ENCODE results near the gene CECR2.

GRCh38 chr22:17411213-17411612, 42.0 kb downstream of the CECR2 start:
- no peak for TF ChIP-seq MYBL2 (CRISPR knock-in tag; IDR thresholded peaks at IDR 0.05)
- TF ChIP-seq, protein P1, sequence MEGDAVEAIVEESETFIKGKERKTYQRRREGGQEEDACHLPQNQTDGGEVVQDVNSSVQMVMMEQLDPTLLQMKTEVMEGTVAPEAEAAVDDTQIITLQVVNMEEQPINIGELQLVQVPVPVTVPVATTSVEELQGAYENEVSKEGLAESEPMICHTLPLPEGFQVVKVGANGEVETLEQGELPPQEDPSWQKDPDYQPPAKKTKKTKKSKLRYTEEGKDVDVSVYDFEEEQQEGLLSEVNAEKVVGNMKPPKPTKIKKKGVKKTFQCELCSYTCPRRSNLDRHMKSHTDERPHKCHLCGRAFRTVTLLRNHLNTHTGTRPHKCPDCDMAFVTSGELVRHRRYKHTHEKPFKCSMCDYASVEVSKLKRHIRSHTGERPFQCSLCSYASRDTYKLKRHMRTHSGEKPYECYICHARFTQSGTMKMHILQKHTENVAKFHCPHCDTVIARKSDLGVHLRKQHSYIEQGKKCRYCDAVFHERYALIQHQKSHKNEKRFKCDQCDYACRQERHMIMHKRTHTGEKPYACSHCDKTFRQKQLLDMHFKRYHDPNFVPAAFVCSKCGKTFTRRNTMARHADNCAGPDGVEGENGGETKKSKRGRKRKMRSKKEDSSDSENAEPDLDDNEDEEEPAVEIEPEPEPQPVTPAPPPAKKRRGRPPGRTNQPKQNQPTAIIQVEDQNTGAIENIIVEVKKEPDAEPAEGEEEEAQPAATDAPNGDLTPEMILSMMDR (IDR thresholded peaks at IDR 0.05): no peak
- TF ChIP-seq, protein P2, sequence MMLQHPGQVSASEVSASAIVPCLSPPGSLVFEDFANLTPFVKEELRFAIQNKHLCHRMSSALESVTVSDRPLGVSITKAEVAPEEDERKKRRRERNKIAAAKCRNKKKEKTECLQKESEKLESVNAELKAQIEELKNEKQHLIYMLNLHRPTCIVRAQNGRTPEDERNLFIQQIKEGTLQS (CRISPR knock-in tag; conservative IDR thresholded peaks at IDR 0.05): no peak
- no peak for TF ChIP-seq CREB1 (CRISPR knock-in tag; IDR thresholded peaks at IDR 0.05)
- TF ChIP-seq, protein P3, sequence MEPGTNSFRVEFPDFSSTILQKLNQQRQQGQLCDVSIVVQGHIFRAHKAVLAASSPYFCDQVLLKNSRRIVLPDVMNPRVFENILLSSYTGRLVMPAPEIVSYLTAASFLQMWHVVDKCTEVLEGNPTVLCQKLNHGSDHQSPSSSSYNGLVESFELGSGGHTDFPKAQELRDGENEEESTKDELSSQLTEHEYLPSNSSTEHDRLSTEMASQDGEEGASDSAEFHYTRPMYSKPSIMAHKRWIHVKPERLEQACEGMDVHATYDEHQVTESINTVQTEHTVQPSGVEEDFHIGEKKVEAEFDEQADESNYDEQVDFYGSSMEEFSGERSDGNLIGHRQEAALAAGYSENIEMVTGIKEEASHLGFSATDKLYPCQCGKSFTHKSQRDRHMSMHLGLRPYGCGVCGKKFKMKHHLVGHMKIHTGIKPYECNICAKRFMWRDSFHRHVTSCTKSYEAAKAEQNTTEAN (CRISPR knock-in tag; IDR thresholded peaks at IDR 0.05): no peak
- TF ChIP-seq E2F4 (CRISPR knock-in tag; IDR thresholded peaks at IDR 0.05; ENCODE audit: borderline replicate concordance, low read depth): no peak
- no peak for TF ChIP-seq ZNF219 (CRISPR knock-in tag; IDR thresholded peaks at IDR 0.05; ENCODE audit: borderline replicate concordance)
- no peak for TF ChIP-seq NFYB (CRISPR knock-in tag; conservative IDR thresholded peaks at IDR 0.05; ENCODE audit: low read depth)
- TF ChIP-seq CBFB (CRISPR knock-in tag; IDR thresholded peaks at IDR 0.05; ENCODE audit: low read depth): no peak
- TF ChIP-seq NR3C1 (CRISPR knock-in tag; conservative IDR thresholded peaks at IDR 0.05; ENCODE audit: low read depth): no peak
- TF ChIP-seq, protein P4, sequence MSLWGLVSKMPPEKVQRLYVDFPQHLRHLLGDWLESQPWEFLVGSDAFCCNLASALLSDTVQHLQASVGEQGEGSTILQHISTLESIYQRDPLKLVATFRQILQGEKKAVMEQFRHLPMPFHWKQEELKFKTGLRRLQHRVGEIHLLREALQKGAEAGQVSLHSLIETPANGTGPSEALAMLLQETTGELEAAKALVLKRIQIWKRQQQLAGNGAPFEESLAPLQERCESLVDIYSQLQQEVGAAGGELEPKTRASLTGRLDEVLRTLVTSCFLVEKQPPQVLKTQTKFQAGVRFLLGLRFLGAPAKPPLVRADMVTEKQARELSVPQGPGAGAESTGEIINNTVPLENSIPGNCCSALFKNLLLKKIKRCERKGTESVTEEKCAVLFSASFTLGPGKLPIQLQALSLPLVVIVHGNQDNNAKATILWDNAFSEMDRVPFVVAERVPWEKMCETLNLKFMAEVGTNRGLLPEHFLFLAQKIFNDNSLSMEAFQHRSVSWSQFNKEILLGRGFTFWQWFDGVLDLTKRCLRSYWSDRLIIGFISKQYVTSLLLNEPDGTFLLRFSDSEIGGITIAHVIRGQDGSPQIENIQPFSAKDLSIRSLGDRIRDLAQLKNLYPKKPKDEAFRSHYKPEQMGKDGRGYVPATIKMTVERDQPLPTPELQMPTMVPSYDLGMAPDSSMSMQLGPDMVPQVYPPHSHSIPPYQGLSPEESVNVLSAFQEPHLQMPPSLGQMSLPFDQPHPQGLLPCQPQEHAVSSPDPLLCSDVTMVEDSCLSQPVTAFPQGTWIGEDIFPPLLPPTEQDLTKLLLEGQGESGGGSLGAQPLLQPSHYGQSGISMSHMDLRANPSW (CRISPR knock-in tag; conservative IDR thresholded peaks at IDR 0.05; ENCODE audit: low read depth): no peak
- TF ChIP-seq ATF1 (CRISPR knock-in tag; IDR thresholded peaks at IDR 0.05): no peak
- TF ChIP-seq, protein P5, sequence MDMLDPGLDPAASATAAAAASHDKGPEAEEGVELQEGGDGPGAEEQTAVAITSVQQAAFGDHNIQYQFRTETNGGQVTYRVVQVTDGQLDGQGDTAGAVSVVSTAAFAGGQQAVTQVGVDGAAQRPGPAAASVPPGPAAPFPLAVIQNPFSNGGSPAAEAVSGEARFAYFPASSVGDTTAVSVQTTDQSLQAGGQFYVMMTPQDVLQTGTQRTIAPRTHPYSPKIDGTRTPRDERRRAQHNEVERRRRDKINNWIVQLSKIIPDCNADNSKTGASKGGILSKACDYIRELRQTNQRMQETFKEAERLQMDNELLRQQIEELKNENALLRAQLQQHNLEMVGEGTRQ (CRISPR knock-in tag; IDR thresholded peaks at IDR 0.05): no peak
- TF ChIP-seq JUN (CRISPR knock-in tag; IDR thresholded peaks at IDR 0.05): no peak

Measured in WTC11 (cell line).